GM18907 (cell line): ENCODE data around the gene DNASE1L1.

Experiments used
- ATAC-seq: cut with Tn5 transposase; IDR thresholded peaks from one replicate; pipeline ENCODE4 v1.9.1; 2021; ENCODE audit warnings: mild to moderate bottlenecking, moderate library complexity; ENCODE audit not compliant: unreplicated experiment

DNASE1L1 gene, protein sequence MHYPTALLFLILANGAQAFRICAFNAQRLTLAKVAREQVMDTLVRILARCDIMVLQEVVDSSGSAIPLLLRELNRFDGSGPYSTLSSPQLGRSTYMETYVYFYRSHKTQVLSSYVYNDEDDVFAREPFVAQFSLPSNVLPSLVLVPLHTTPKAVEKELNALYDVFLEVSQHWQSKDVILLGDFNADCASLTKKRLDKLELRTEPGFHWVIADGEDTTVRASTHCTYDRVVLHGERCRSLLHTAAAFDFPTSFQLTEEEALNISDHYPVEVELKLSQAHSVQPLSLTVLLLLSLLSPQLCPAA

DNA sequence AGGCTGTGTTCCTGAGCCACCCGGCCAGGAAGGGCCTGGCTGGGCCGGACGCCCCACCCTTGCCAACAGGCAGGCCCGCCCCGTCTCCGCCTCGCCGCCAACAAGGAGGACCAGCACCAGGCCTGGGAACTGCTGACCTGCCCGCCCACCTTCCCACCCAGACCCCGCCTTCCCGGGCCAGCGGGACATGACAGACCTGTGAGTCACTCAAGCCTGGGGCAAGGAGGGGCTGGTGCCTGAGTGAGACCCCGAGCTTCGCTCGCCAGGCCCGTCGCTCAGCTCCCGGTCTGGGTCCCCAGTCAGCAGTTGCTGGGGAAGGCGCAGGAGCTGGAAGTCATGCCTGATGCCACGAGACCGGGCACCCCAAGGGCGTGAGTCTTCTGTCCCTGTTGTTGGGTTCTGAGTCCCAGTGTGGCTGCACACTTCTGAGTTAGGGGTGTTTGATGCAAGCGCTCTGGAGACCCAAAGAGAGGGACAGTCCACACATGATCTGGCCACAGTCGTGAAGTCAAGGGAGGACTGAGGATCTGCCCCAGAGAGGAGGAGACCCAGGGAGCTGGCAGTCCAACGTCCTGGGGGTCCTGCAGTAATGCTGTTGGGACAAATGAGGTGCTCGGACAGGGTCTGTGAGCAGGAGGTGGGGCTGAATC lies at the start of gene DNASE1L1:
DNASE1L1 (minus strand) TSS at position 33 of the 650 bp plus-strand sequence. CDS start 3,686 bp downstream, outside the sequence.
- ATAC-seq, result peak; percentile 41

DNA sequence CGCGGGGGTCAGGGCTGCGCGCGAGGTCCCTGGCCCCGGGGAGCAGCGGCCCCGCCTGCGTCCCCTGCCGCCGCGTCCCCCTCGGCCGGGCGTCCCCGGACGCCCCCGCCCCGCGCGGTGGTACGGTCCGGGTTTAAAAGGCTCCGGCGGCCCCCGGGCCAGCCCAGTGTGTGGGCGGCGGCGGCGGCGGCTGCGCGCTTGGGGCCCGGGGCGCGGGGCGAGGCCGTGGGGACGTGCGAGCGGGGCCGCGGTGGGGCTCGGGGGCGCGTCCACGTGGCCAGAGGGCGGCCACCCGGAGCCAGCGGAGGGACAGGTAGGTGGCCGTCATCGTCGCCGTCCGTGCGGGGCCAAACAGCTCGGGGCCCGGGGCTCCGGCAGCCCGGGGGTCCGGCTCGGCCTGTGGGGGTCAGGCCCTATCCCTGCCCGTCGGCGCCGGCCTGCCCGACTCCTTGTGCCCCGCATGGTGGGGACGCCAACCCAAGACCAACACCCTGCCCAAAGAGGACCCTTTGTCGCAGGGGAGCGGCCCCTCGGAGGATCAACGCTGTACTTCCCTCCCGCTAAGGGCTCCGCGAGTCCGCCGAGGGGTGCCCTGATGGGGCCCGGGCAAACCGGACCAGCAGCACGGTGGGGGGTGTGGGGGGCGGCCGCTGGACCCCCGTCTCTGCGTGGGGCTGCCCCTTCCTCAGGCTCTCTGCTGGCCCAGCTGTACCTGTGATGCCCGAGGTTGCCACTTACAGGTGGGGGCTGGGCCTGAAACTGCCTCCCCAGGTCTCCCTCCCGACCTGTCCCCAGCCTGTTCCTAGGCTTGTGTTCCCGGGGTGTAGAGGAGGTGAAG lies 49.3 kb upstream of the DNASE1L1 start, which contains the start of gene PLXNA3:
PLXNA3 (plus strand) TSS at position 166 of the 838 bp plus-strand sequence. CDS start 1,903 bp downstream, outside the sequence.
- ATAC-seq, result peak; percentile 57

DNA sequence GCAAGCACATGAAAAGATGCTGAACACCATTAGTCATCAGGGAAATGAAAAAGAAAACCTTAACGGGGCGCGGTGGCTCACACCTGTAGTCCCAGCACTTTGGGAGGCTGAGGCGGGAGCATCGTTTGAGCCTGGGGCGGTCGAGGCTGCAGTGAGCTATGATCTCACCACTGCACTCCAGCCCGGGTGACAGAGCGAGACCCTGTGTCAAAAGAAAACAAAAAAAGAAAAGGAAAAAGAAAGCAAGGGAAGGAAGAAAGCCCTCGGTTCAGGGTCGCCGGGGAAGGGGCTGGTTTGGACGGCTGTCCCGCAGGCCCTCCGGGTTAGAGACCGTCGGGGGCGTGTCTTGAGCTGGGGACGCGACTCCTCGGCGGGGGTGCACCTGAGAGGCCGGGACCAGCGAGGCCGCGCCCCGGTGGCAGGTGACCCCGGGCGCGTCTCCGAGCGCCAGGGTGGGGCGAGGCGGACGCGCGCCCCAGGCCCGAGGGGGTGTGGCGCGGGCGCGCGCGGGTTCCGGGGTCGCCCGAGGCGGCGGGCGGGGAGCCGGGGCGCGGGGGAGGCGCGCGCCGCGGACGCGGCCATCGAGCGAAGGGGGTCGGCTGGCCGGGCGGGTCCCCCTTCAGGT lies 48.5 kb upstream of the DNASE1L1 start:
- peak; percentile 39 for ATAC-seq

DNA sequence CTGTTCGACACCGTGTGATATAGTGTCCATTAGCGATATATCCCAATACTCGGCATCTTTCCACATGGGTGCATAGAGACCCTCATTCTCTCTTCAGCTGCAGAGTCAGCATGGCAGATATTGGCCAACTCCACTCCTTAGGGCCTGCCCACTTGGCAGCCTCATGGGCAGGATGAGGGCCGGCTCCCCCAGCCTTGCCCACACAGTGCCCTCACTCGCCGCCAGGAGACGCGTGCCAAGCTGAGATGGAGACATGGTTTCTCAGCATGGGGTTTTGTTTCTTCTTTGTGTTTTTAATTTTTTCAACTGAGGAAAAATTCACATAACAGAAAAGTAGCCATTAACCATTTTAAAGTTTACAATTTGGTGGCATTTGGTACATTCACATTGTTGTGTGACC lies 43.8 kb upstream of the DNASE1L1 start:
- ATAC-seq, result no peak

DNA sequence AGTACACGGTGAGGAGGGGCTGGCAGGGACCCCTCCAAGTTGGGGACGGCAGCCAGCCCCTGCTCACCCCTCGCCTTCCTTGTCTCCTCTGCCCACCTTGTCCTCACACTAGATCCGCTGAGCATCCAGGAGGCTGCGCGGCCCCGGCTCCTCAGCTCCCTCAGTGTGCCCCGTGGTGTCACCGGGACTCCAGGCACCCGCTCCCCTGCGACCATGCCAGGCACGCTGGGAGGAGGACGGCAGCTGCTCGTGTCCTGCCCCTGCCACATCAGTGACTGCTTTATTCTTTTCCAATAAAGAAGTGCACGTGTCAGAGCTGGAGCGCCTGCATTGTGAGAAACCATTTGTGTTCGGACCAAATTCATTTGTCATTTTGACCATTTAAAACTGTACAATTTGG lies 41.3 kb upstream of the DNASE1L1 start:
- ATAC-seq, result no peak

DNA sequence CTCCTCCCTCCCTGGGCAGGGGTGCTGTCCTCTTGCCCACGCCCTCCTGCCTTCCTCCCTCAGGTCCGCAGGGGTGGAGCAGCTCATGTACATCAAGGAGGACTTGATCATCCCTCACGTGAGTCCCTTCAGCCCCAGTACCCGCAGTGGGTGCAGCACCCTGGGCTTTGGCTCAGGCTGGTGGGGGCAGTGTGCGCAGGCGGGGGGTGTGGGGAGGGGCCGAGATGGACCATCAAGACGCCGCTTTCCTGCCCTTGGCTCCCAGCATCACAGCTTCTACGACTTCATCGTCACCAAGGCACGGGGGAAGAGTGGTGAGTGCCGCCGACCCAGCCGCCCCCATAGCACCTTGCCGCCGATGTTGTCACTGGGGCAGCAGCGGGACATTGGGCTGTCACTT lies 40.6 kb upstream of the DNASE1L1 start:
- ATAC-seq, result no peak

DNA sequence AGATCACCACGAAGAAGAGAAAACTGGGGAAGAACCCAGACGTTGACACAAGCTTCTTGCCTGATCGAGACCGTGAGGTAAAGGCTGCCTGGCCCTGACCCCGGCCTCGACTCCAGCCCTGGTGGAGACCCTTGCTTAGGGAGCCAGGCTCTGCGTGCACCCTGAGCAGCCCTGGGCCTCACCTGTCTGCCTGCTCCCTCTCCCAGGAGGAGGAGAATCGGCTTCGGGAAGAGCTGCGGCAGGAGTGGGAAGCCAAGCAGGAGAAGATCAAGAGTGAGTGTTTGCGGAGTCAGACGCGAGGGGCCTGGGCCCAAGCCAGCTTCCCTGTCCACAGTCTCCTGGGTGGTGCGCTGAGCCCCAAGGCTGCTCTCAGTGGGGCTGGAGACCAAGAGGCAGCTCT lies 39.4 kb upstream of the DNASE1L1 start:
- no peak for ATAC-seq

DNA sequence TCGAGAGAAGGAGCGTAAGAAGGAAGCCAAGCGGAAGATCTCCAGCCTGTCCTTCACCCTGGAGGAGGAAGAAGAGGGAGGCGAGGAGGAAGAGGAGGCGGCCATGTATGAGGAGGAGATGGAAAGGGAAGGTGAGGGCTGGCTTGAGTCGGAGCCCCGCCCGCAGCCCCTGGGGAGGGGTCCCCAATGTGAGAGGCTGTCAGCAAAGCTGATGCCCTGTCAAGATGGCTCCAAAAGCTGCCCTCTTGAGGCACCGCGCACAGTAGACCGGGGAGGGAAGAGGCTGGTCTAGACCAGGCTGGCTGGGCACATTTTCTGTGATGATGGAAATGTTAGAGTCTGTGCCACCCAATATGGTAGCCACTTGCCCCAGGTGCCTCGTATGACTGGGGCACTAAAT lies 37.4 kb upstream of the DNASE1L1 start:
- ATAC-seq, result no peak

DNA sequence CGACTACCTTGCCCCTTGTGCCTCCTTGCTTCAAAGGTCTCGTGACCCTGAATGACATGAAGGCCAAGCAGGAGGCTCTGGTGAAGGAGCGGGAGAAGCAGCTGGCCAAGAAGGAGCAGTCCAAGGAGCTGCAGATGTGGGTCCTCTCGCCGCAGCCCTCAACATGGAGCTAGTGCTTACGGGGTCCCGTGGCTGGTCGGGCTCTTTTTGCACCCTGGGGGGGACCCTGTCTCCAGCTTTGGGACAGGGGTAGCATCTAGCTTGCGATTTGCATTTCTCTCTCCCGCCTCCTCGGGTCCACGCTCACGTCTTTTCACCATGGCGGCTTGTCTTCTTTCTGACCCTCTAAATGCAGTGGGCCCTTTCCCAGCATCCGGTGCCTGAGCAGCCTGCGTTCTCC lies 36.7 kb upstream of the DNASE1L1 start:
- ATAC-seq, result no peak

DNA sequence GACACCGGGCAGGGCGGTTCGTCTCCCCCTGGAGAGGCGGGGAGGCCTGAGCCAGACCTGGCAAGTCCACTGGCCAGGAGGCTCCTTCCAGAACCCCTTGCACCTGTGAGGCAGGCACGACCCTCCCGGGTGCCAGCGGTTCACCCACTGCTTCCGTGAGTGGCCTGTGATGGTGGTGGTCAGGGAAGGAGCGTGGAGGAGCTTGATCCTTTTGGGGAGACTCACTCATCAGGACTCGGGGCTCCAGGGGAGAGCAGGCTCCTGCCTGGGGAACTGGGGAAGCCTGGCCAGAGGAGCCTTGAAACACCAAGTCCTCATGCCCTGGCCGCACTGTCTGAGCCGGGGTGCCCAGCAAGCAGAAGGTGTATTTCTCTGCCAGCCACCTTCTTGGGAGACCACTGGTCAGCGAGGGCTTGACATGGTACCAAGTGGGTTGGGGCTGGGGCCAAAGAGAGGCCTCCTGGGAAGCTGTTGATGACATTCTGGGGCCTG lies 35.7 kb upstream of the DNASE1L1 start:
- no peak for ATAC-seq

DNA sequence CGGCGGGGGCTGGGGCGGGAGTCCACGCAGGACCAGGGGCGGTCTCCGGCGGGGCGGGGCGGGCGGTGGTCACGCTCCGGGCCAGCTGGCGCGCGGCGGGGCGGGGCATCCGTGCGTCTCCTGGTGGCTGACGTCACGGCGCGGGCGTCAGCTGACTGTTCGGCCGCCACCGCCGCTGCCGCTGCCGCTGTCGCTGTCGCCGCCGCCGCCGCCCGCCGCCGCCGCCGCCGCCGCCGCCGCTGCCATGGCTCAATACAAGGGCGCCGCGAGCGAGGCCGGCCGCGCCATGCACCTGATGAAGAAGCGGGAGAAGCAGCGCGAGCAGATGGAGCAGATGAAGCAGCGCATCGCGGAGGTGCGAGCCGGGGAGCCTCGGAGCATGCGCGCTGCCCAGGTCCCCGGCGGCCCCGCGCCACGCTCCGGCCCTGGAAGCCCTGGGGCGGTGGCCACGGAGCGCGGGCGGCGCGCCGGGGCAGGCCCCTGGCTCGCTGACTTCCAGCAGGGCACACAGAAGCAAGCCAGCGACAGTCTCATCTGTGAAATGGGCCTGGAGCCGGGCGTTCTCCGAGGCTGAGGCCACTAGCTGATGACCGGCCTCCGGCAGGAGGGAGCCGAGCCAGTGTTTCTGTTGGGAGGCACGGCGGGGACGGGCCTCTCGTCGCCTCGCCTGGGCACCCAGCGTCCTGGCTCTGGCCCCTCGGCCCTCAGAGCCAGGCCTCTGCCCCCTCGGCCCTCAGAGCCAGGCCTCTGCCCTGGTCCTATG lies 35.1 kb upstream of the DNASE1L1 start, which contains the start of gene FAM50A:
FAM50A (plus strand) TSS at position 150 of the 763 bp plus-strand sequence; CDS start at position 245, 95 bp downstream.
- peak; percentile 57 for ATAC-seq

DNA sequence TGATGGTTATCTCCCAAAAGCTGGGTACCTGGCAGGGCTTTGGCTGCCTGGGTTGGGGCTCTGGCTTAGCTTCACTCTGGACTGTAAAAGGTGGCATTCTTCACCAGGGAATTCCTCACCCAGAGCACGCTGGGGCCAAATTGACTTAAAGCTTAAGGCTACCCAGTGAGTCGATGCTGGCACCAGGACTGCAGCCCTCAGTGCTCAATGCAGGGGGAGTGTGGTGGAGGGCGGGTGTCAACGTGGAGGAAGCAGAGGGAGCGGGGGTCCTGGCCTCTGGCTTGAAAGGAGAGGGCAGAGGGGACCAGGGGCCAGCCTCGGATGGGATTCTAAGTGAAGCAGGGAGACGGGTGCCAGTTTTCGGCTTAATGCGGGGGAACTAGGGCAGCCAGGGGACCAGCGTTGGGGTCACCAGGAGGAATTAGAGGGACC lies 34.4 kb upstream of the DNASE1L1 start:
- no peak for ATAC-seq

DNA sequence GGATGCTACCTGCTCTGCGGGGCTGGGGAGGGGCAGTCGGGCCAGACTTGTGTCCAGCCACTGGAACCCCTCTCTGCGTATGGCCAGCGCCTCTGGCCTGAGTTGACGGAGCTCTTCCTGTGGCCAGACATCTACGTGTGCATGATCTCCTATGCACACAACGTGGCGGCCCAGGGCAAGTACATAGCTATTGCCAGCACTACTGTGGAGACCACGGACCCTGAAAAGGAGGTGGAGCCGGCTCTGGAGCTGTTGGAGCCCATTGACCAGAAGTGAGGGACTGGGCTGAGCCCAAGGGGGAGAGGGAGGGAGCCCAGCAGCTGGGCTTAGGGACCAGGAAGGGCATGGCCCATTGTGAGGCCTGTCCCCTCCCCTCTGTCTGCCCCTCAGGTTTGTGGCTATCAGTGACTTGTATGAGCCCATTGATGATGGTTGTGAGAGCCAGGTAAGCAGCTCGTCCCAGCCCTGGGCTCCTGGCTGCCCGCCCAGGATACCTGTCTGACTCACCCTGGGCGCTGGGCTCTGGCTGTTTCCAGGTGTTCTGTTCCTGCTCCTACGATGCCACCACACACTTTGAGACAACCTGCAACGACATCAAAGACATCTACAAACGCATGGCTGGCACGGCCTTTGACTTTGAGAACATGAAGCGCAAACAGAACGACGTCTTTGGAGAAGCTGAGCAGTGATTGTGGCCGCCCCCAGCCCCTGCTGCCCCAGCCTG lies 33.1 kb upstream of the DNASE1L1 start:
- no peak for ATAC-seq

DNA sequence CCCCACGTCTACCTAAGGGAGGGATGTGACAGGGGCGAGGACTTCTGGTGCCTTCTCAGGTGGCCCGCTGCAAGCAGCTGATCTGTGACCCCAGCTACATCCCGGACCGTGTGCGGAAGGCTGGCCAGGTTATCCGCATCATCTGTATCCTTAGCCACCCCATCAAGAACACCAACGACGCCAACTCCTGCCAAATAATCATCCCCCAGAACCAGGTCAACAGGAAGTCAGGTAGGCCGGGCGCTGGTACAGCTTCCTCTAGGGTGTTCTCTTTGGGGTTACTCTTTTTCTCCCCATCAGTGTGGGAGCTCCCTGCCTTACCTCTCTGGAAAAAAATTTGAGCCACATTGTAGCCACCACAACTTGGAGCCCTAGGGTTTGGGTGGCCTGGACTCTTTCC lies 32.5 kb upstream of the DNASE1L1 start:
- no peak for ATAC-seq

DNA sequence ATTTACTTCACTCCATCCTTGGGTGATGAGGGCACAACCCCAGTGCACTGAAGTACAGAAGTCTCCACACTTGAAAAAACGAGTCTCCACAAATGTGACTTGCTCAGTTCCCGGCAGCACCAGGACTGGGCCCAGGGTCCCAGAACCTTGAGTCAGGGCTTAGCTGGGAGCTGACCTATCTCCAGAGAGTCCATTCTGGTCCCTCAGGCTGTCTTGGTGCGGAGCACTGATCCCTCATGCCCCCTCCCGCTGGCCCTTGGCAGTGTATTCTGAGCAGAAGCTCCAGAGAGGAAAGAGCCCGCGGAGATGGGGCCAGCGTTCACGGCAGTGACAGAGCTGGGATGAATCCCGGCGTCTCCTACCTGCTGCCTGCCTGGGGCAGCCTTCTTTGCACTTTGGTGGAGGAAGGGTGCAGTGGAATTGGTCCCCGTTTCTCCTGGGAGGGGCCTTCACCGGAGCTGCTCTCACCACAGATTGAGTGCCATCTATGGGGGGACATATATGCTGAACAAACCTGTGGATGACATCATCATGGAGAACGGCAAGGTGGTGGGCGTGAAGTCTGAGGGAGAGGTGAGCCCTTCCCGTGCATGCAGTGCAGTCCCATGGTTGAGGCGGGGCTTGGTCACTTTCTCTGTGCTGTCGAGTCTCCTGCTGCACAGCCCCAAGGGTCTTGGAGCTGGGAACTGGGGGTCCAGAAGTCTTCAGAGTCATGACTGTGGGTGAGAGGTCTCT lies 31.7 kb upstream of the DNASE1L1 start:
- ATAC-seq, result no peak

DNA sequence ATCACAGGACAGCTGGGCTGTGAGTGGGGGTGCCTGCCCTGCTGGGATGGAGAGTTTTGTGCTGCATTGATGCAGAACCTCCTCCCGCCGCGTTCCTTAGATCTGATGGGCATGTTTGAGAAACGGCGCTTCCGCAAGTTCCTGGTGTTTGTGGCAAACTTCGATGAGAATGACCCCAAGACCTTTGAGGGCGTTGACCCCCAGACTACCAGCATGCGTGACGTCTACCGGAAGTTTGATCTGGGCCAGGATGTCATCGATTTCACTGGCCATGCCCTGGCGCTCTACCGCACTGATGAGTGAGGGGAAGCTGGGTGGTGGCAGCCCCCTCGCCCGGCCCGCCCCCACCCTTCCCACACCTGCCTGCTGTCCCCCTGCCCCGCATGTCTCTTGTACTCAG lies 30.8 kb upstream of the DNASE1L1 start:
- no peak for ATAC-seq

DNA sequence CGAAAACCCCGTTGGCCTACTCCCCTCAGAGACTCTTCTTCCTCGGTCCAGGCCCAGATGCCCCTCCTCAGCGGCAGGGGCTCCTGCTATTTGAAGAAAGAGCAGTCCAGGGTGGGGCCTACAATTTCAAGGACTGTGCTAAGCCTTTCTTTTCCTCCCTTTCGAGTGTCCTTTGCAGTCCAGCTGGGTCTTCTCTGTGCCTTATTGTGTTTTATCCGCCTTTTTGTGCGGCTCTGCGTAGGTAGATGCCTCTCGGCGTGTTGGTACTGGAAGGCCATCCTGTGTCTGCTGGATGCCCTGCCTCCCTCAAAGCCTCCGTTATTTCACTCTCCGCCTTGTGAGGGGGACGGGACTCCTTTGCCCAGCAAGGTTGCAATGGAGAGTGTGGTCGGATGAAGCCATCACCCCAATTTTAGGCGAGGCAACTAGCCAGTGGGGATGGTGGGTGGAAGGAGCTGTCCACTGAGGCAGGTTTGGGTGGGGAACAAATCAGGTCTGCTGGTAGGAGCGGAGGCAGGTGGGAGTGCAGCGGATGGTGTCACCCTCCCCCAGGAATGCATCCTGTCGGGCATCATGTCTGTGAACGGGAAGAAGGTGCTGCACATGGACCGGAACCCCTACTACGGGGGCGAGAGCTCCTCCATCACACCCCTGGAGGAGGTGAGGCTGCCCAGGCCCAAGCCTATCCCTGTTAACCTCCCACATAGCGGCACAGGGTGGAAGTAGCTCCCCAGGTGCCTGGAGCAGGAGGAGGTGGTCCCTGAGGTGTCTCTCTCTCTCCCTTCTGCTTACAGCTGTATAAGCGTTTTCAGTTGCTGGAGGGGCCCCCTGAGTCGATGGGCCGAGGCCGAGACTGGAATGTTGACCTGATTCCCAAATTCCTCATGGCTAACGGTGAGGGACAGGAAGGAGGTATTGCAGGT lies 29.2 kb upstream of the DNASE1L1 start:
- ATAC-seq, result no peak
